Thyroid gland (tissue), 4 donors: ENCODE results near the gene KLF12.

ENCODE experiments used
- CTCF ChIP-seq, 6 experiments: fragments of 200-600 bp in 3 of 6; fragments of 450-650 bp in 3 of 6; sonication (generic) in 3 of 6; IDR thresholded peaks; one replicate each; pipeline ENCODE4 v1.5.1; 2016 to 2019; ENCODE audit warnings: antibody characterized with exemption in 6 of 6, mild to moderate bottlenecking in 2 of 6, inconsistent platforms in 1 of 6, moderate library complexity in 1 of 6
- POLR2A ChIP-seq, 2 donors: fragments of 450-650 bp; IDR thresholded peaks; one replicate each; pipeline ENCODE4 v1.6.1; 2017; ENCODE audit warnings: antibody characterized with exemption in 2 of 2, mild to moderate bottlenecking in 2 of 2, moderate library complexity in 1 of 2

- TF ChIP-seq POLR2A (IDR thresholded peaks at IDR 0.05) = no peak
- TF ChIP-seq CTCF (IDR thresholded peaks at IDR 0.05) = no peak
Observed at GRCh38 chr13:74136084-74136658, 2.0 kb upstream of the KLF12 start.
